Measurements from ENCODE around the gene HSFX2.
"Not testable (repeated sequence)": the region's sequence is repeated elsewhere in the genome, so short reads cannot be mapped to it uniquely, and the experiment has no call there.

HSFX2 gene

GRCh38 chrX:149590993-149591392 is 4.1 kb downstream of the HSFX2 start:
- not testable (repeated sequence) for H3K4me1 Mint-ChIP-seq; H3K9me3 Mint-ChIP-seq; H3K4me3 Mint-ChIP-seq; H3K36me3 Mint-ChIP-seq (ENCODE audit: low read depth); H3K27me3 Mint-ChIP-seq (ENCODE audit: low read depth); H3K27ac Mint-ChIP-seq

- not testable (repeated sequence) for H3K4me3 Mint-ChIP-seq; H3K9me3 Mint-ChIP-seq; H3K27me3 Mint-ChIP-seq (ENCODE audit: low read depth); H3K4me1 Mint-ChIP-seq; H3K36me3 Mint-ChIP-seq (ENCODE audit: low read depth); H3K27ac Mint-ChIP-seq
Observed at GRCh38 chrX:149587359-149587758, 7.8 kb downstream of the HSFX2 start, which contains the start of gene MAGEA9B. MAGEA9B (minus strand) TSS chrX:149587459; CDS start chrX:149583179, 4,280 bp downstream.

- not testable (repeated sequence) for H3K27ac Mint-ChIP-seq; H3K9me3 Mint-ChIP-seq; H3K27me3 Mint-ChIP-seq (ENCODE audit: low read depth); H3K4me1 Mint-ChIP-seq; H3K36me3 Mint-ChIP-seq (ENCODE audit: low read depth); H3K4me3 Mint-ChIP-seq
Observed at GRCh38 chrX:149585631-149586030, 9.5 kb downstream of the HSFX2 start.

DNA sequence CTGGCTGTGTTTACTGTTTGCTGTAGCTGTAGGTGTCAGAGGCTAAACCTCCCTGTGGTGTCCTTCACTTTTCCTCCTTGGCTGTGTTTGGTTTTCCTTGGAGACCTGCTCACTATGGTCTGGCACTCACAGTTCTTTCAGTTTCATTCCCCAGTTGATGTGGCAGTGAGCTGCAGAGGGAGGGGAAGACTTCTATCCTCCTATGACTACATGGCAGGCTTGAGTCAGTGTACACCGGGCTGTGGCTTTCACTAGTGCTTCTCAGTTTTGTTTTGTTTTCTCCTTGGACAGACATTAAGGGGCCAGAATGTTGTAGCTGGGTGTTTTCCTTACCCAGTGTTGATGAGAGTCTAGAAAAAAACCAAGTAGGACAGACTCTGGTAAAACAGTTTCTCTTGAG is 21.7 kb downstream of the HSFX2 start:
- not testable (repeated sequence) for H3K27ac Mint-ChIP-seq; H3K4me3 Mint-ChIP-seq; H3K4me1 Mint-ChIP-seq; H3K27me3 Mint-ChIP-seq (ENCODE audit: low read depth); H3K36me3 Mint-ChIP-seq (ENCODE audit: low read depth); H3K9me3 Mint-ChIP-seq

- no peak overlapping the region for H3K27ac Mint-ChIP-seq
- peaks cover 6% of the 10 kb centered on the region for H3K9me3 Mint-ChIP-seq
- H3K27me3 Mint-ChIP-seq (ENCODE audit: low read depth) = no peaks in the 10 kb centered on the region
- H3K36me3 Mint-ChIP-seq (ENCODE audit: low read depth) = no peaks in the 10 kb centered on the region
- no peaks in the 10 kb centered on the region for H3K4me1 Mint-ChIP-seq
- no peak overlapping the region for H3K4me3 Mint-ChIP-seq
- no peak for TF ChIP-seq CTCF (IDR thresholded peaks at IDR 0.05; ENCODE audit: unreplicated experiment in 3 of 3)
Observed at GRCh38 chrX:149572743-149573142, 22.4 kb downstream of the HSFX2 start.

GRCh38 chrX:149571770-149572169 is 23.3 kb downstream of the HSFX2 start:
- Mint-ChIP-seq H3K27ac (no peak overlapping the region), H3K9me3 (peaks cover 6% of the 10 kb centered on the region), H3K36me3 (ENCODE audit: low read depth) (no peaks in the 10 kb centered on the region), H3K4me1 (no peaks in the 10 kb centered on the region), H3K4me3 (no peak overlapping the region), H3K27me3 (ENCODE audit: low read depth) (no peaks in the 10 kb centered on the region)
- TF ChIP-seq CTCF (IDR thresholded peaks at IDR 0.05; ENCODE audit: unreplicated experiment in 3 of 3) = no peak

GRCh38 chrX:149570668-149571067 is 24.4 kb downstream of the HSFX2 start:
- H3K27me3 Mint-ChIP-seq (ENCODE audit: low read depth) = no peaks in the 10 kb centered on the region
- H3K27ac Mint-ChIP-seq = no peak overlapping the region
- TF ChIP-seq CTCF (IDR thresholded peaks at IDR 0.05; ENCODE audit: unreplicated experiment in 3 of 3) = no peak
- no peaks in the 10 kb centered on the region for H3K4me1 Mint-ChIP-seq
- H3K4me3 Mint-ChIP-seq = no peak overlapping the region
- peaks cover 6% of the 10 kb centered on the region for H3K9me3 Mint-ChIP-seq
- no peaks in the 10 kb centered on the region for H3K36me3 Mint-ChIP-seq (ENCODE audit: low read depth)

DNA sequence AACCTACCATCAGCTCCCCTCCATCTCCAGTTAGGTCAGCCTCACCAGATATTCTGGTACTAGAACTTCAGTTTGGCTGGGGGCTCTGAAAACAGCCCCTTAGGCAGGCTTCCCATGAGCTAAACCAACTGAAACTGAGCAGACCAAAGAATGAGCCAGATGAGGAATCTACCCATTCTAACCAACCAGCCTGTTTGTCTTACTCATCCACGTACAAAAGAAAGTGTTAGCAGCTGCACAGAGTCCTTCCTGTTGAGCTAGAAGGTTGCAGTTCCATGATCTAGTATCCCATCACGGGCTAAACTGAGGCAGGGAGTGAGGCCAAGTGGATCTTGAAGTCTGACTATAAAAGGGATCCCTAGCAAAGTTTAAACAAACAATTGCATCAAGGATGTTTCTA is 25.3 kb downstream of the HSFX2 start:
- no peaks in the 10 kb centered on the region for H3K27me3 Mint-ChIP-seq (ENCODE audit: low read depth)
- H3K4me3 Mint-ChIP-seq = no peak overlapping the region
- peaks cover 9% of the 10 kb centered on the region for H3K9me3 Mint-ChIP-seq
- no peak for TF ChIP-seq CTCF (IDR thresholded peaks at IDR 0.05; ENCODE audit: unreplicated experiment in 3 of 3)
- H3K27ac Mint-ChIP-seq = no peak overlapping the region
- no peaks in the 10 kb centered on the region for H3K36me3 Mint-ChIP-seq (ENCODE audit: low read depth)
- H3K4me1 Mint-ChIP-seq = no peaks in the 10 kb centered on the region

Measured in nephron (organoid).